Right atrium auricular region (tissue), 2 donors: ENCODE measurements around the gene TTI1. TPM values are rescaled to one million over a fixed set of nuclear protein-coding genes. Genes with fewer than 3 reads are reported as not detected.

Experiments used
- DNase-seq: peaks from one replicate; pipeline ENCODE4 v3.0.0-alpha.2; 2019; ENCODE audit warnings: low spot score
- H3K27ac ChIP-seq, 2 donors: fragments of 200-600 bp; sonication (generic); 1 replicate in 1 of 2; 2 replicates in 1 of 2; pipeline ENCODE4 v1.5.1; 2016 to 2019
- H3K27me3 ChIP-seq, 2 donors: fragments of 200-600 bp; sonication (generic); one replicate each; pipeline versions ENCODE4 v1.5.1 to v1.6.0; 2017 to 2019
- H3K36me3 ChIP-seq: fragments of 200-600 bp; sonication (generic); one replicate; pipeline ENCODE4 v1.5.1; 2016
- H3K4me1 ChIP-seq, 2 donors: fragments of 200-600 bp; sonication (generic); one replicate each; pipeline versions ENCODE4 v1.5.1 to v1.6.0; 2017 to 2019
- H3K4me3 ChIP-seq, 2 donors: fragments of 200-600 bp; sonication (generic); 1 replicate in 1 of 2; 2 replicates in 1 of 2; pipeline ENCODE4 v1.5.1; 2017 to 2019; ENCODE audit warnings: mild to moderate bottlenecking in 1 of 2, moderate library complexity in 1 of 2
- H3K9me3 ChIP-seq, 2 donors: fragments of 200-600 bp; sonication (generic); one replicate each; pipeline ENCODE4 v1.5.1; 2019
- total RNA-seq, 2 donors: library from RNA; depleted of rRNA; stranded (reverse); fragments of >200 nt; gene quantifications; one replicate each; pipeline ENCODE4 v1.1.0, GENCODE V29; 2016
- TF ChIP-seq, protein P1 (sequence below), 2 donors: fragments of 200-600 bp; sonication (generic); IDR thresholded peaks; one replicate each; pipeline ENCODE4 v1.5.1; 2019; ENCODE audit warnings: antibody characterized with exemption in 2 of 2

The TTI1 gene
- total RNA-seq, 2 donors from 2014 or later = 10.8 to 11.5 TPM

DNA sequence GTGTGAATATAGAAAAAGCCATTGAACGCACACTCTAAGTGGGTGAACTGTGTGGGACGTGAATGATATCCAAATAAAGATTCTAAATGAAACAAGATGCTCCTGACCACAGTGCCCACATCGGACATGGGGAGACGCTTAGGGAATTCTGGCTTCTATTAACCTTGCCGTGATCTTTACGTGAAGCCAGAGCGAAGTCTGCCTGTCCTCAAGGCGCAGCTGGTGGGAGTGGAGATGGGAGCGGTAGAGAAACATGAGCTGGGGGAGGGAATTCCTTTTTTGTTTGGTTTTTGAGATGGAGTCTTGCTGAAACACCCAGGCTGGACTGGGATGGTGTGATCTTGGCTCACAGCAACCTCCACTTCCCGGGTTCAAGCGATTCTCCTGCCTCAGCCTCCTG is 84.3 kb downstream of the TTI1 start:
- Histone ChIP-seq H3K36me3 (no peaks in the 10 kb centered on the region), H3K27me3 (no peaks in the 10 kb centered on the region), H3K4me1 (no peaks in the 10 kb centered on the region), H3K4me3 (no peak overlapping the region), H3K9me3 (no peaks in the 10 kb centered on the region), H3K27ac (no peak overlapping the region)
- TF ChIP-seq, protein P1, sequence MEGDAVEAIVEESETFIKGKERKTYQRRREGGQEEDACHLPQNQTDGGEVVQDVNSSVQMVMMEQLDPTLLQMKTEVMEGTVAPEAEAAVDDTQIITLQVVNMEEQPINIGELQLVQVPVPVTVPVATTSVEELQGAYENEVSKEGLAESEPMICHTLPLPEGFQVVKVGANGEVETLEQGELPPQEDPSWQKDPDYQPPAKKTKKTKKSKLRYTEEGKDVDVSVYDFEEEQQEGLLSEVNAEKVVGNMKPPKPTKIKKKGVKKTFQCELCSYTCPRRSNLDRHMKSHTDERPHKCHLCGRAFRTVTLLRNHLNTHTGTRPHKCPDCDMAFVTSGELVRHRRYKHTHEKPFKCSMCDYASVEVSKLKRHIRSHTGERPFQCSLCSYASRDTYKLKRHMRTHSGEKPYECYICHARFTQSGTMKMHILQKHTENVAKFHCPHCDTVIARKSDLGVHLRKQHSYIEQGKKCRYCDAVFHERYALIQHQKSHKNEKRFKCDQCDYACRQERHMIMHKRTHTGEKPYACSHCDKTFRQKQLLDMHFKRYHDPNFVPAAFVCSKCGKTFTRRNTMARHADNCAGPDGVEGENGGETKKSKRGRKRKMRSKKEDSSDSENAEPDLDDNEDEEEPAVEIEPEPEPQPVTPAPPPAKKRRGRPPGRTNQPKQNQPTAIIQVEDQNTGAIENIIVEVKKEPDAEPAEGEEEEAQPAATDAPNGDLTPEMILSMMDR (IDR thresholded peaks at IDR 0.05) = no peak
- DNase-seq = peak; percentile 30

DNA sequence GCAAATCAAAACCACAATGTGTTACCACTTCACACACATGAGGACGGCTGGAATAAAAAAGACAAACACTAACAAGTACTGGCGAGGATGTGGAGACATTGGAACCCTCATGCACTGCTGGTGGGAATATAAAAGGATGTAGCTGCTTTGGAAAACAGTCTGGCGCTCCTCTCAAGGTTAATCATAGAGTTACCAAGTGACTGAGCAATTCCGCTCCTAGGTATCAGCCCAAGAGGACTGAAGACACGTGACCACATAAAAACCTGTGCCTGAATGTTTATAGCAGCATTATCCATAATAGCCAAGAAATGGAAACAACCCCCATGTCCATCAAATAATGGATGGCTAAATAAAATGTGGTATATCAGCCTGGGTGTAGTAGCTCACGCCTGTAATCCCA is 85.3 kb downstream of the TTI1 start:
- no peaks in the 10 kb centered on the region for H3K9me3 ChIP-seq
- DNase-seq = no peak
- no peaks in the 10 kb centered on the region for H3K27me3 ChIP-seq
- no peak overlapping the region for H3K4me3 ChIP-seq
- H3K27ac ChIP-seq = no peak overlapping the region
- TF ChIP-seq, protein P1 (IDR thresholded peaks at IDR 0.05) = no peak
- no peaks in the 10 kb centered on the region for H3K4me1 ChIP-seq
- no peaks in the 10 kb centered on the region for H3K36me3 ChIP-seq

DNA sequence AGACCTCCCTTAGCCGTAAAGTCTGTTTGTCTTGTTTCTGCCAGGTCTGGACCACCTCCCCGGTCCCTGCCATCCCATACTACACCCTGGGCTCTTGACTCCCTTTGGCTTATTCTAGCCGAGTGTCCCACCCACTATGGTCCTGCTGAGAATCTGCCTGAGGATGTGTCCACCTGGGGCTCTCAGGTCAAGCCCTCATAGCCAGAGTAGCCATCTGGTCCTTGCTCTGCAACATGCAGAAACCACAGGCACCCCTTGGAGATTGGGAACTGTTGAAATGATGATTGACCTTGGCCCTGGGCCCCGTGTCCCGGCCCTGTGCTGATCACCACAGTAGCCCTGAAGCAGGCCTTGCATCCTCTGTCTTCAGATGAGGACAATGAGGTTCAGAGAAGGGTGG is 86.3 kb downstream of the TTI1 start:
- Histone ChIP-seq H3K27ac (no peak overlapping the region), H3K36me3 (no peaks in the 10 kb centered on the region), H3K9me3 (no peaks in the 10 kb centered on the region), H3K4me3 (no peak overlapping the region), H3K27me3 (no peaks in the 10 kb centered on the region), H3K4me1 (no peaks in the 10 kb centered on the region)
- TF ChIP-seq, protein P1 (IDR thresholded peaks at IDR 0.05) = no peak
- DNase-seq = peak; percentile 21

DNA sequence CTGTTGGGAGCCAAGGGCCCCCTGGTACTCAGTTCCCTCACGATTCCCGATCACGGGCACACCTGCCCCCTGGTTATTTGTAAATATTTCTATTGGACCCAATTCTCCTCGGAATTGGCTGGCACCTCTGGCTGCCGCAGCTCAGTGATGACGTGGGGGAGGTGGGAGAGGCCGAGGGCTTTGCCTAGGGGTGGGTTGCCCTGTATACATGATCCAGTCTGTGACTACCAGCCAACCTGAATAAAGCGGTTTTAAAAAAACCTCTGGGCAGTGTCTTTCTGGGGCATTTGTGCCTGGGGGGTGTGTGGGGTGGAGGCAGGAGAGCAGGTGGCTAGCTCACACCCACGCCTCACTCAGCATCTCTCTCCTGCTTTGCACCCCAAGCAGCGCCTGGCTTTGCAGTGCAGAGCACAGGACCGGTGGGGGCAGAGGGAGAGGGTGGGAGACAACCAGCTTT is 88.1 kb downstream of the TTI1 start:
- Histone ChIP-seq H3K27ac (no peak overlapping the region), H3K4me1 (no peaks in the 10 kb centered on the region), H3K4me3 (no peak overlapping the region), H3K36me3 (no peaks in the 10 kb centered on the region), H3K9me3 (no peaks in the 10 kb centered on the region), H3K27me3 (no peaks in the 10 kb centered on the region)
- TF ChIP-seq, protein P1 (IDR thresholded peaks at IDR 0.05) = no peak
- no peak for DNase-seq

DNA sequence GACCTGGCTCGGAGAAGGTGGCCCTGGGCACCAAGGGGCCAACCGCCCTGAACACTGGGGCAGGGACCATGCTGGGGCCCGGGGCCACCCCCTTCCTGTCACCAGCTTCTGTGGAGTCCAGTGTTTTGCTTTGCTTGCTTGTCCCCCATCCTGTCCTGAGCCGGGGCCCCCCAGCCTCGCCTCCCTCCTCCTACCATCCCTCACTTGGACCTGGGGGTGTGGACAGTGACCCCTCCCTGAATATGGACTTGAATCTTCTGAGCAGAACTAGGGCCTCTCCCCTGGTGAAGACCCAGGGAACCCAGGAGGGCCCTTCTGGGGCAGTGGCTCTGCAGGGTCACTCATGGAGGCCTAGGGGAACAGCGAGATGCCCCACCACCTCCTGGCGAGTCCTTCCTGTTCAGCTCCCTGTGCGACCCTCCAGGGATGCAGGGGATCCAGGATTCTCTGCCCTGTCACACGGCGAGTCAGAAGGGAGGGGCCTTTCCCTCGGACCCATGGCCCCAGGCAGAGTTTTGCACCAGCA is 88.7 kb downstream of the TTI1 start:
- H3K27ac ChIP-seq = no peak overlapping the region
- no peaks in the 10 kb centered on the region for H3K9me3 ChIP-seq
- no peaks in the 10 kb centered on the region for H3K36me3 ChIP-seq
- DNase-seq = no peak
- TF ChIP-seq, protein P1 (IDR thresholded peaks at IDR 0.05) = no peak
- H3K27me3 ChIP-seq = no peaks in the 10 kb centered on the region
- H3K4me1 ChIP-seq = no peaks in the 10 kb centered on the region
- H3K4me3 ChIP-seq = no peak overlapping the region
